ENCODE measurements around the gene ZNF385C. TPM values are rescaled to one million over a fixed set of nuclear protein-coding genes. Genes with fewer than 3 reads are reported as not detected.
A peak's percentile ranks its signal among the peaks of the same experiment; 100 is the strongest.

Gene ZNF385C
- total RNA-seq, 1 experiment from 2014 or later = 3.7 TPM

DNA sequence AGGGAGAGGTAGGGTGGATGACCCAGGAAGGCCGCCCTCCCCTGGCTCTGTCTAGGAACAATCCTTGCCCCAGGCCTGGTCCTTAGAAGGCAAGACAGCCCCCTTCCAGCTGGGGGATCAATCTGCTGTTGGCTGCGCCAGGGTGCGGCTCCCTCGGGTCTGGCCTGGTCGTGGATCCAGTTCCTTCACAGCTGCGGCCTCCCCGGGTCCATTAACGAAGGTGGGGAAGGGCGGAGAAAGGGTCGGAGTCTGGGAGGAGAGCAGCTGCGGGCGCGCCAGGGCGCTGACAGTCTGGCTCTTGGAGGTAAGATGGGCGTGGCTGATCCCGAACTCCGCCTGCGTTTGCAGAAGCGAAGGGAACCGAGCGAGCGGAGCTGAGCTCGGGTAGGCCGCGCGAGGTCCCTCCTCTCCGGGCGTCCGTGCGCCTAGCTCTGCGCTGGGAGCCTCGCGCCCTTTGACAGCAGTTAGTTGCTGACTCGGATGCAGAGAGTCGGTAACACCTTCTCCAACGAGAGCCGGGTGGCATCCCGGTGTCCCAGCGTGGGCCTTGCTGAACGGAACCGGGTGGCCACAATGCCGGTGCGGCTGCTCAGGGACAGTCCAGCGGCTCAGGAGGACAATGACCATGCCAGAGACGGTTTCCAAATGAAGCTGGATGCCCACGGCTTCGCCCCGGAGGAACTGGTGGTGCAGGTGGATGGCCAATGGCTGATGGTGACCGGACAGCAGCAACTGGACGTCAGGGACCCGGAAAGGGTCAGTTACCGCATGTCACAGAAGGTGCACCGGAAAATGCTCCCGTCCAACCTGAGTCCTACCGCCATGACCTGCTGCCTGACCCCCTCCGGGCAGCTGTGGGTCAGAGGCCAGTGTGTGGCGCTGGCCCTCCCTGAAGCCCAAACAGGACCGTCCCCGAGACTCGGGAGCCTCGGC lies 24.4 kb upstream of the ZNF385C start, which contains the start of gene HSPB9 (continued):
- TF ChIP-seq, protein P1, sequence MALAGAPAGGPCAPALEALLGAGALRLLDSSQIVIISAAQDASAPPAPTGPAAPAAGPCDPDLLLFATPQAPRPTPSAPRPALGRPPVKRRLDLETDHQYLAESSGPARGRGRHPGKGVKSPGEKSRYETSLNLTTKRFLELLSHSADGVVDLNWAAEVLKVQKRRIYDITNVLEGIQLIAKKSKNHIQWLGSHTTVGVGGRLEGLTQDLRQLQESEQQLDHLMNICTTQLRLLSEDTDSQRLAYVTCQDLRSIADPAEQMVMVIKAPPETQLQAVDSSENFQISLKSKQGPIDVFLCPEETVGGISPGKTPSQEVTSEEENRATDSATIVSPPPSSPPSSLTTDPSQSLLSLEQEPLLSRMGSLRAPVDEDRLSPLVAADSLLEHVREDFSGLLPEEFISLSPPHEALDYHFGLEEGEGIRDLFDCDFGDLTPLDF (CRISPR knock-in tag; IDR thresholded peaks at IDR 0.05) = no peak
- TF ChIP-seq, protein P2, sequence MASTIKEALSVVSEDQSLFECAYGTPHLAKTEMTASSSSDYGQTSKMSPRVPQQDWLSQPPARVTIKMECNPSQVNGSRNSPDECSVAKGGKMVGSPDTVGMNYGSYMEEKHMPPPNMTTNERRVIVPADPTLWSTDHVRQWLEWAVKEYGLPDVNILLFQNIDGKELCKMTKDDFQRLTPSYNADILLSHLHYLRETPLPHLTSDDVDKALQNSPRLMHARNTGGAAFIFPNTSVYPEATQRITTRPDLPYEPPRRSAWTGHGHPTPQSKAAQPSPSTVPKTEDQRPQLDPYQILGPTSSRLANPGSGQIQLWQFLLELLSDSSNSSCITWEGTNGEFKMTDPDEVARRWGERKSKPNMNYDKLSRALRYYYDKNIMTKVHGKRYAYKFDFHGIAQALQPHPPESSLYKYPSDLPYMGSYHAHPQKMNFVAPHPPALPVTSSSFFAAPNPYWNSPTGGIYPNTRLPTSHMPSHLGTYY (CRISPR knock-in tag; IDR thresholded peaks at IDR 0.05) = no peak
- TF ChIP-seq HMGA2 (CRISPR knock-in tag; IDR thresholded peaks at IDR 0.05) (no peak), ZNF219 (CRISPR knock-in tag; IDR thresholded peaks at IDR 0.05; ENCODE audit: borderline replicate concordance) (no peak), ZNF263 (CRISPR knock-in tag; IDR thresholded peaks at IDR 0.05; ENCODE audit: low read depth) (no peak), ELF4 (CRISPR knock-in tag; IDR thresholded peaks at IDR 0.05; ENCODE audit: low read depth) (no peak), FOXK1 (CRISPR knock-in tag; IDR thresholded peaks at IDR 0.05) (no peak), NFATC4 (CRISPR knock-in tag; IDR thresholded peaks at IDR 0.05) (no peak), JAZF1 (CRISPR knock-in tag; IDR thresholded peaks at IDR 0.05) (no peak), RELA (CRISPR knock-in tag; IDR thresholded peaks at IDR 0.05; ENCODE audit: borderline replicate concordance) (peak; percentile 57; the same call in 1 of the 2 replicates), ZNF416 (CRISPR knock-in tag; IDR thresholded peaks at IDR 0.05) (no peak), ZNF423 (CRISPR knock-in tag; IDR thresholded peaks at IDR 0.05) (no peak), GABPB1 (CRISPR knock-in tag; IDR thresholded peaks at IDR 0.05) (no peak), ETV6 (CRISPR knock-in tag; IDR thresholded peaks at IDR 0.05) (peak; percentile 71; the same call in 1 of the 2 replicates), ZNF396 (CRISPR knock-in tag; IDR thresholded peaks at IDR 0.05; ENCODE audit: borderline replicate concordance) (no peak), JUN (CRISPR knock-in tag; IDR thresholded peaks at IDR 0.05) (no peak)
- TF ChIP-seq, protein P3, sequence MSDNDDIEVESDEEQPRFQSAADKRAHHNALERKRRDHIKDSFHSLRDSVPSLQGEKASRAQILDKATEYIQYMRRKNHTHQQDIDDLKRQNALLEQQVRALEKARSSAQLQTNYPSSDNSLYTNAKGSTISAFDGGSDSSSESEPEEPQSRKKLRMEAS (CRISPR knock-in tag; IDR thresholded peaks at IDR 0.05) = peak; percentile 41; the same call in 1 of the 2 replicates
- TF ChIP-seq, protein P4, sequence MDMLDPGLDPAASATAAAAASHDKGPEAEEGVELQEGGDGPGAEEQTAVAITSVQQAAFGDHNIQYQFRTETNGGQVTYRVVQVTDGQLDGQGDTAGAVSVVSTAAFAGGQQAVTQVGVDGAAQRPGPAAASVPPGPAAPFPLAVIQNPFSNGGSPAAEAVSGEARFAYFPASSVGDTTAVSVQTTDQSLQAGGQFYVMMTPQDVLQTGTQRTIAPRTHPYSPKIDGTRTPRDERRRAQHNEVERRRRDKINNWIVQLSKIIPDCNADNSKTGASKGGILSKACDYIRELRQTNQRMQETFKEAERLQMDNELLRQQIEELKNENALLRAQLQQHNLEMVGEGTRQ (CRISPR knock-in tag; IDR thresholded peaks at IDR 0.05) = no peak
- TF ChIP-seq, protein P5, sequence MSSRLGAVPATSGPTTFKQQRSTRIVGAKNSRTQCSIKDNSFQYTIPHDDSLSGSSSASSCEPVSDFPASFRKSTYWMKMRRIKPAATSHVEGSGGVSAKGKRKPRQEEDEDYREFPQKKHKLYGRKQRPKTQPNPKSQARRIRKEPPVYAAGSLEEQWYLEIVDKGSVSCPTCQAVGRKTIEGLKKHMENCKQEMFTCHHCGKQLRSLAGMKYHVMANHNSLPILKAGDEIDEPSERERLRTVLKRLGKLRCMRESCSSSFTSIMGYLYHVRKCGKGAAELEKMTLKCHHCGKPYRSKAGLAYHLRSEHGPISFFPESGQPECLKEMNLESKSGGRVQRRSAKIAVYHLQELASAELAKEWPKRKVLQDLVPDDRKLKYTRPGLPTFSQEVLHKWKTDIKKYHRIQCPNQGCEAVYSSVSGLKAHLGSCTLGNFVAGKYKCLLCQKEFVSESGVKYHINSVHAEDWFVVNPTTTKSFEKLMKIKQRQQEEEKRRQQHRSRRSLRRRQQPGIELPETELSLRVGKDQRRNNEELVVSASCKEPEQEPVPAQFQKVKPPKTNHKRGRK (CRISPR knock-in tag; IDR thresholded peaks at IDR 0.05; ENCODE audit: borderline replicate concordance) = no peak
- TF ChIP-seq, protein P6, sequence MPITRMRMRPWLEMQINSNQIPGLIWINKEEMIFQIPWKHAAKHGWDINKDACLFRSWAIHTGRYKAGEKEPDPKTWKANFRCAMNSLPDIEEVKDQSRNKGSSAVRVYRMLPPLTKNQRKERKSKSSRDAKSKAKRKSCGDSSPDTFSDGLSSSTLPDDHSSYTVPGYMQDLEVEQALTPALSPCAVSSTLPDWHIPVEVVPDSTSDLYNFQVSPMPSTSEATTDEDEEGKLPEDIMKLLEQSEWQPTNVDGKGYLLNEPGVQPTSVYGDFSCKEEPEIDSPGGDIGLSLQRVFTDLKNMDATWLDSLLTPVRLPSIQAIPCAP (CRISPR knock-in tag; IDR thresholded peaks at IDR 0.05) = no peak
- TF ChIP-seq, protein P7, sequence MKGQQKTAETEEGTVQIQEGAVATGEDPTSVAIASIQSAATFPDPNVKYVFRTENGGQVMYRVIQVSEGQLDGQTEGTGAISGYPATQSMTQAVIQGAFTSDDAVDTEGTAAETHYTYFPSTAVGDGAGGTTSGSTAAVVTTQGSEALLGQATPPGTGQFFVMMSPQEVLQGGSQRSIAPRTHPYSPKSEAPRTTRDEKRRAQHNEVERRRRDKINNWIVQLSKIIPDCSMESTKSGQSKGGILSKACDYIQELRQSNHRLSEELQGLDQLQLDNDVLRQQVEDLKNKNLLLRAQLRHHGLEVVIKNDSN (CRISPR knock-in tag; IDR thresholded peaks at IDR 0.05) = no peak
- TF ChIP-seq, protein P8, sequence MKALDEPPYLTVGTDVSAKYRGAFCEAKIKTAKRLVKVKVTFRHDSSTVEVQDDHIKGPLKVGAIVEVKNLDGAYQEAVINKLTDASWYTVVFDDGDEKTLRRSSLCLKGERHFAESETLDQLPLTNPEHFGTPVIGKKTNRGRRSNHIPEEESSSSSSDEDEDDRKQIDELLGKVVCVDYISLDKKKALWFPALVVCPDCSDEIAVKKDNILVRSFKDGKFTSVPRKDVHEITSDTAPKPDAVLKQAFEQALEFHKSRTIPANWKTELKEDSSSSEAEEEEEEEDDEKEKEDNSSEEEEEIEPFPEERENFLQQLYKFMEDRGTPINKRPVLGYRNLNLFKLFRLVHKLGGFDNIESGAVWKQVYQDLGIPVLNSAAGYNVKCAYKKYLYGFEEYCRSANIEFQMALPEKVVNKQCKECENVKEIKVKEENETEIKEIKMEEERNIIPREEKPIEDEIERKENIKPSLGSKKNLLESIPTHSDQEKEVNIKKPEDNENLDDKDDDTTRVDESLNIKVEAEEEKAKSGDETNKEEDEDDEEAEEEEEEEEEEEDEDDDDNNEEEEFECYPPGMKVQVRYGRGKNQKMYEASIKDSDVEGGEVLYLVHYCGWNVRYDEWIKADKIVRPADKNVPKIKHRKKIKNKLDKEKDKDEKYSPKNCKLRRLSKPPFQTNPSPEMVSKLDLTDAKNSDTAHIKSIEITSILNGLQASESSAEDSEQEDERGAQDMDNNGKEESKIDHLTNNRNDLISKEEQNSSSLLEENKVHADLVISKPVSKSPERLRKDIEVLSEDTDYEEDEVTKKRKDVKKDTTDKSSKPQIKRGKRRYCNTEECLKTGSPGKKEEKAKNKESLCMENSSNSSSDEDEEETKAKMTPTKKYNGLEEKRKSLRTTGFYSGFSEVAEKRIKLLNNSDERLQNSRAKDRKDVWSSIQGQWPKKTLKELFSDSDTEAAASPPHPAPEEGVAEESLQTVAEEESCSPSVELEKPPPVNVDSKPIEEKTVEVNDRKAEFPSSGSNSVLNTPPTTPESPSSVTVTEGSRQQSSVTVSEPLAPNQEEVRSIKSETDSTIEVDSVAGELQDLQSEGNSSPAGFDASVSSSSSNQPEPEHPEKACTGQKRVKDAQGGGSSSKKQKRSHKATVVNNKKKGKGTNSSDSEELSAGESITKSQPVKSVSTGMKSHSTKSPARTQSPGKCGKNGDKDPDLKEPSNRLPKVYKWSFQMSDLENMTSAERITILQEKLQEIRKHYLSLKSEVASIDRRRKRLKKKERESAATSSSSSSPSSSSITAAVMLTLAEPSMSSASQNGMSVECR (CRISPR knock-in tag; IDR thresholded peaks at IDR 0.05; ENCODE audit: borderline replicate concordance) = no peak
